BJ (cell line): ENCODE data around the gene ANKHD1. TPM values are rescaled to one million over a fixed set of nuclear protein-coding genes. Genes with fewer than 3 reads are reported as not detected.

Experiments
- CTCF ChIA-PET: fragments of 350-600 bp; formaldehyde crosslinking; extraction: SDS; loops from one replicate; lab custom pipeline; 2021; ENCODE audit warnings: antibody characterized with exemption, inconsistent platforms; lab: Yijun Ruan, JAX
- POLR2A ChIA-PET: fragments of 300-600 bp; sonication (Branson Sonifier 250); formaldehyde crosslinking; extraction: SDS; loops from one replicate; lab custom pipeline; 2021; ENCODE audit warnings: antibody characterized with exemption; lab: Charles Lee
- DNase-seq: peaks from one replicate; pipeline ENCODE4 v3.0.0-alpha.2; 2011; ENCODE audit warnings: low read depth
- H3K27me3 ChIP-seq: 2 replicates; pipeline ENCODE4 v1.6.0; 2011; ENCODE audit warnings: low read length; ENCODE audit not compliant: control insufficient read depth, insufficient read depth
- H3K36me3 ChIP-seq: 2 replicates; pipeline ENCODE4 v1.5.1; 2011; ENCODE audit warnings: low read length; ENCODE audit not compliant: control insufficient read depth, insufficient read depth
- H3K4me3 ChIP-seq: 2 replicates; pipeline ENCODE4 v1.5.1; 2011; ENCODE audit warnings: low read depth, mild to moderate bottlenecking, control low read depth, low read length
- polyA plus RNA-seq: library from polyadenylated mRNA; depleted of rRNA; stranded (reverse); fragments of >200 nt; gene quantifications from 2 replicates; pipeline ENCODE4 v1.2.3, GENCODE V29; 2011
- TF ChIP-seq, protein P1 (sequence below): IDR thresholded peaks from 2 replicates; pipeline ENCODE4 v1.5.1; 2011; ENCODE audit warnings: low read depth, mild to moderate bottlenecking, control low read depth, inconsistent platforms, low read length, moderate library complexity; ENCODE audit not compliant: insufficient read depth

The ANKHD1 gene
- polyA plus RNA-seq, 1 experiment, result 28.0 TPM

DNA sequence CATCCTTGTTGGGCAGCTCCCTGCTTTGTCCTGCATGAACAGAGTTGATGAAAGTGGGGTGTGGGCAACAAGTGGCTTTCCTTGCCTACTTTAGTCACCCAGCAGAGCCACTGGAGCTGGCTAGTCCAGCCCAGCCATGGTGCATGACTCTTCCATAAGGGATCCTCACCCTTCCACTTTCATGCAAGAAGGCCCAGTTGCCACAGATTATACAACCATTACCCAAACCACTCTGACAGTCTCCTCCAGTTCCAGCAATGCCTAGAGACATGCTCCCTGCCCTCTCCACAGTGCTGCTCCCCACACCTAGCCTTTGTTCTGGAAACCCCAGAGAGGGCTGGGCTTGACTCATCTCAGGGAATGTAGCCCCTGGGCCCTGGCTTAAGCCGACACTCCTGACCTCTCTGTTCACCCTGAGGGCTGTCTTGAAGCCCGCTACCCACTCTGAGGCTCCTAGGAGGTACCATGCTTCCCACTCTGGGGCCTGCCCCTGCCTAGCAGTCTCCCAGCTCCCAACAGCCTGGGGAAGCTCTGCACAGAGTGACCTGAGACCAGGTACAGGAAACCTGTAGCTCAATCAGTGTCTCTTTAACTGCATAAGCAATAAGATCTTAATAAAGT lies 166.9 kb downstream of the ANKHD1 start:
- ChIA-PET CTCF (interaction anchor here (1.3 kb wide), 1 partner anchor 67 kb away, joined by 4 read pairs; no protein-coding TSS in a partner anchor), POLR2A (no interaction called here)
- H3K4me3 ChIP-seq, result no peak overlapping the region
- no peak for DNase-seq
- TF ChIP-seq, protein P1, sequence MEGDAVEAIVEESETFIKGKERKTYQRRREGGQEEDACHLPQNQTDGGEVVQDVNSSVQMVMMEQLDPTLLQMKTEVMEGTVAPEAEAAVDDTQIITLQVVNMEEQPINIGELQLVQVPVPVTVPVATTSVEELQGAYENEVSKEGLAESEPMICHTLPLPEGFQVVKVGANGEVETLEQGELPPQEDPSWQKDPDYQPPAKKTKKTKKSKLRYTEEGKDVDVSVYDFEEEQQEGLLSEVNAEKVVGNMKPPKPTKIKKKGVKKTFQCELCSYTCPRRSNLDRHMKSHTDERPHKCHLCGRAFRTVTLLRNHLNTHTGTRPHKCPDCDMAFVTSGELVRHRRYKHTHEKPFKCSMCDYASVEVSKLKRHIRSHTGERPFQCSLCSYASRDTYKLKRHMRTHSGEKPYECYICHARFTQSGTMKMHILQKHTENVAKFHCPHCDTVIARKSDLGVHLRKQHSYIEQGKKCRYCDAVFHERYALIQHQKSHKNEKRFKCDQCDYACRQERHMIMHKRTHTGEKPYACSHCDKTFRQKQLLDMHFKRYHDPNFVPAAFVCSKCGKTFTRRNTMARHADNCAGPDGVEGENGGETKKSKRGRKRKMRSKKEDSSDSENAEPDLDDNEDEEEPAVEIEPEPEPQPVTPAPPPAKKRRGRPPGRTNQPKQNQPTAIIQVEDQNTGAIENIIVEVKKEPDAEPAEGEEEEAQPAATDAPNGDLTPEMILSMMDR, result no peak
- no peaks in the 10 kb centered on the region for H3K27me3 ChIP-seq
- H3K36me3 ChIP-seq, result peaks cover 10% of the 10 kb centered on the region

DNA sequence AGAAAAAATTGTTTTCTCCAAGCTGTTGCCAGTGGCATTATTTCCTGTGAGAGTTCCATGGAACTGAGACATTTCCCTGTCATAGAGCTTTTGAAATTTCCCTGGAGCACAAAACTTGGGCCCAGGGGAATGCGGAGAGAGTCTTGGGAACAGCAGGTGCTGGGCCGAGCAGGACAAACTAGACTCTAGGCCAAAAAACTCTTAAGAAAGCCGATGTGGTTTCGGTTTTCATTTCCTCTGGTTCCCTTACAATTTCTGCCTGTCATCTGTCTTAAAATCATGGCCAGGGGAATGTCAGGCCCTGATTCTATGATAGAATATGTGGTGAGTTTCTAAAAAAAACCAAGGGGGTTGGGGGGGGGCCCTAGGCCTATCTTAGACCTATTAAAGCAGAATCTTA lies 167.6 kb downstream of the ANKHD1 start:
- H3K27me3 ChIP-seq, result no peaks in the 10 kb centered on the region
- peaks cover 10% of the 10 kb centered on the region for H3K36me3 ChIP-seq
- TF ChIP-seq, protein P1, result no peak
- no peak for DNase-seq
- ChIA-PET CTCF (interaction anchor here (0.9 to 1.3 kb wide), 2 partner anchors 21 to 66 kb away, joined by 3 to 4 read pairs; partner anchors contain the start of gene EIF4EBP3), POLR2A (no interaction called here)
- no peak overlapping the region for H3K4me3 ChIP-seq

DNA sequence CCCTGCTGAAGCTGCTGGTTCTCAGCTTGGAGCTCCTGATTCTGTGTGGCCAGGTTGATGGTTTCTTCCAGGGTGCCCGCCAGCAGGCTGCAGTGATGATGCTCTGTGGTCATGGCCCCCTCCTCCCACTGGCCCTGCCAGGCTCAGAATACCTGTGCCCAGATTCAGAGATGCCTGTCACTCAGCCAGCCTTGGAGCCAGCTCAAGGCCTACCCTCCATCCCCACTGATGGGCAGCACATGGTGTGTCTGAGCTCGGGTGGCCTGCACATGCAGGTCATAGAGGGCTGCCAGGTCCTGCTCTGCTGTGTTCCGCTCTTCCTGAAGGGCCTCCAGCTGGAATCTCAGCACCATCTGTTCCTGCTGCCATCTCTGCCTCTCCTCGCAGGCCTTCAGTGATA lies 168.4 kb downstream of the ANKHD1 start:
- TF ChIP-seq, protein P1, result no peak
- no peak for DNase-seq
- Histone ChIP-seq H3K36me3 (peaks cover 10% of the 10 kb centered on the region), H3K27me3 (no peaks in the 10 kb centered on the region), H3K4me3 (no peak overlapping the region)
- POLR2A ChIA-PET, result no interaction called here
- CTCF ChIA-PET, result interaction anchor here (0.9 to 1.3 kb wide), 2 partner anchors 22 to 65 kb away, joined by 3 to 4 read pairs; partner anchors contain the start of gene EIF4EBP3

DNA sequence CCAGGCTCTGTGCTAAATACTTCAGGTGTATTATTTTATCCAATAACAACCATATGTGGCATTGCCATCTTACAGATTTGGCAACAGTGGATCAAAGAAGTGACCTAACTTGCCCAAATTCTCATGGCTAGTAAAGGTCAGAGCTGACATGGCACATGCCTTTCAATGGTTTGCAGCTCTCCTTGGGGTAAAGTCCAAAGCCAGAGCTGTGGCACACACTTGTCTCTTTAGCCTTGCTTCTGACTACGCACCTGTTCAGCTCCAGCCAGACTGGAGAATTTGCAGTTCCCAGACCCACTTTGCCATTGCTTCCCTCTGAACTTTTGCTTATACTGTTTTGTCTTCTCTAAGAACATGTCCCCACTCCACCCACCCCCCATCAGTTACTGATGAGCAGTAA lies 168.9 kb downstream of the ANKHD1 start:
- Histone ChIP-seq H3K27me3 (no peaks in the 10 kb centered on the region), H3K4me3 (no peak overlapping the region), H3K36me3 (peaks cover 10% of the 10 kb centered on the region)
- DNase-seq, result no peak
- TF ChIP-seq, protein P1, result no peak
- CTCF ChIA-PET, result interaction anchor here (1.3 to 2.0 kb wide), 2 partner anchors 19 to 64 kb away, joined by 3 to 5 read pairs; no protein-coding TSS in a partner anchor
- POLR2A ChIA-PET, result no interaction called here

DNA sequence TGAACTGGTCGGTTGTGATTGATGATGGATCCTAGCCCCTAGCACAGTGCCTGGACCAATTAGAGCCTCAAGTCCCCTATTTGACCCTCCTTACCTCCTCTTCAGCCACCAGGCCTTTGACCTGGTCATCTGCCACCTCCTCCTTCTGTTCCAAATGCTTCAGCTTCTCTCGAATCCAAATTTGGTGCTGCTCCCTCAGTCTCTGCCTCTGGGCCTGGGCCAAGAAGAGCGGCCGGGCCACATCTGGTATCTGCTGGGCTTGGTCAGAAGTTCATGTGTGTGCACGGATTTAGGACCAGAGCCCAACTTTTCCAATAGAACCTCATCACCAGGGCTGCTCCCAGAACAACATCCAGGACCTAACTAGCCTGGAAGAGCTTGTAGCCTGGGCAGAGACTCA lies 169.5 kb downstream of the ANKHD1 start:
- Histone ChIP-seq H3K36me3 (peaks cover 10% of the 10 kb centered on the region), H3K27me3 (no peaks in the 10 kb centered on the region), H3K4me3 (no peak overlapping the region)
- no peak for DNase-seq
- ChIA-PET POLR2A (no interaction called here), CTCF (interaction anchor here (1.3 to 2.0 kb wide), 2 partner anchors 18 to 64 kb away, joined by 3 to 5 read pairs; no protein-coding TSS in a partner anchor)
- TF ChIP-seq, protein P1, result no peak
